ENCODE measurements around the gene DIDO1. TPM values are rescaled to one million over a fixed set of nuclear protein-coding genes. Genes with fewer than 3 reads are reported as not detected.

The DIDO1 gene
- total and polyA plus RNA-seq, 2 of the 13 experiments (the other 11 are each of a cell fraction or from before 2014, with no cell fraction given), result 75.0 to 75.1 TPM

DNA sequence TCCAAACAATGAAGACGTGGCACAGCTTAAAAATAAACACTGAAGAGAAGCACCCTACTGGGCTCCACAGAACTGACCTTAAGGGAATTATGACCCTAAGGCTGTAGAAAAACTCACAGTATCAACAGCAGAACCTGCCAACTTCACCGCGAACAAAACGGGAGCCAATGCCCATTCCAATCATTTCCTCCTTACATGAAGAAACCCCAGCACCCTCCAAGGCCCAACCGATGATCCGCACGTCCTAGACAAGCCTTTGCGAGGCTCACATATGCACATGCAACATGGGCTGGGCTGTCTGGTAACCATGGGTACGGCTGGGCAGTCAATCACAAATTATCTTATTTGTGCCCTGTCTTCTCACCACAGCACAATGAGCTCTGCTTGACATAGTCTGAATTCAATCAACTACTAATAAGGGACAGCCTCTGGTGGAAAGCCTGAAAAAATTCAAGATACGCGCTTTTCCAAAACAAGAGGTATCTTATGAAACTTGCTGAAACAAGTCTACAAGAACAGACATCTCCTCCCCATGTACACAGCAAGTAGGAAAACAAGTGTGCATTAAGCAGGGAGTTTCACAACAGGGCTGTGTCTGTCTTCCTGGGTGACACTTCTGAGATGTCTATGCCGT is 1.7 kb downstream of the DIDO1 start (continued):
- TF ChIP-seq, protein P1, sequence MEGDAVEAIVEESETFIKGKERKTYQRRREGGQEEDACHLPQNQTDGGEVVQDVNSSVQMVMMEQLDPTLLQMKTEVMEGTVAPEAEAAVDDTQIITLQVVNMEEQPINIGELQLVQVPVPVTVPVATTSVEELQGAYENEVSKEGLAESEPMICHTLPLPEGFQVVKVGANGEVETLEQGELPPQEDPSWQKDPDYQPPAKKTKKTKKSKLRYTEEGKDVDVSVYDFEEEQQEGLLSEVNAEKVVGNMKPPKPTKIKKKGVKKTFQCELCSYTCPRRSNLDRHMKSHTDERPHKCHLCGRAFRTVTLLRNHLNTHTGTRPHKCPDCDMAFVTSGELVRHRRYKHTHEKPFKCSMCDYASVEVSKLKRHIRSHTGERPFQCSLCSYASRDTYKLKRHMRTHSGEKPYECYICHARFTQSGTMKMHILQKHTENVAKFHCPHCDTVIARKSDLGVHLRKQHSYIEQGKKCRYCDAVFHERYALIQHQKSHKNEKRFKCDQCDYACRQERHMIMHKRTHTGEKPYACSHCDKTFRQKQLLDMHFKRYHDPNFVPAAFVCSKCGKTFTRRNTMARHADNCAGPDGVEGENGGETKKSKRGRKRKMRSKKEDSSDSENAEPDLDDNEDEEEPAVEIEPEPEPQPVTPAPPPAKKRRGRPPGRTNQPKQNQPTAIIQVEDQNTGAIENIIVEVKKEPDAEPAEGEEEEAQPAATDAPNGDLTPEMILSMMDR (CRISPR knock-in tag; IDR thresholded peaks at IDR 0.05), result no peak
- no peak; the same call in 1 of the 2 replicates for TF ChIP-seq ZSCAN29 (CRISPR knock-in tag; conservative IDR thresholded peaks at IDR 0.05)
- peak; percentile 24; the same call in 1 of the 2 replicates for TF ChIP-seq ELF3 (CRISPR knock-in tag; IDR thresholded peaks at IDR 0.05)
- TF ChIP-seq HNRNPLL (IDR thresholded peaks at IDR 0.05; ENCODE audit: low read depth, low read length, poor library complexity, severe bottlenecking), result no peak
- no peak for TF ChIP-seq ZFP36 (IDR thresholded peaks at IDR 0.05; ENCODE audit: borderline replicate concordance, low read depth, low read length, partially characterized antibody)
- TF ChIP-seq, protein P2, sequence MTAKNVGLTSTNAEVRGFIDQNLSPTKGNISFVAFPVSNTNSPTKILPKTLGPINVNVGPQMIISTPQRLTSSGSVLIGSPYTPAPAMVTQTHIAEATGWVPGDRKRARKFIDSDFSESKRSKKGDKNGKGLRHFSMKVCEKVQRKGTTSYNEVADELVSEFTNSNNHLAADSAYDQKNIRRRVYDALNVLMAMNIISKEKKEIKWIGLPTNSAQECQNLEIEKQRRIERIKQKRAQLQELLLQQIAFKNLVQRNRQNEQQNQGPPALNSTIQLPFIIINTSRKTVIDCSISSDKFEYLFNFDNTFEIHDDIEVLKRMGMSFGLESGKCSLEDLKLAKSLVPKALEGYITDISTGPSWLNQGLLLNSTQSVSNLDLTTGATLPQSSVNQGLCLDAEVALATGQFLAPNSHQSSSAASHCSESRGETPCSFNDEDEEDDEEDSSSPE (CRISPR knock-in tag; IDR thresholded peaks at IDR 0.05), result no peak
- TF ChIP-seq ETV5 (CRISPR knock-in tag; IDR thresholded peaks at IDR 0.05; ENCODE audit: borderline replicate concordance), result no peak
- peak; percentile 89 for TF ChIP-seq RBM22 (optimal IDR thresholded peaks at IDR 0.05; ENCODE audit: low read length)
- peak in 1 of 2 experiments; percentile 4; a peak in 1 of 4 replicates for TF ChIP-seq NR2F1 (CRISPR knock-in tag; IDR thresholded peaks at IDR 0.05)
- TF ChIP-seq, protein P3, sequence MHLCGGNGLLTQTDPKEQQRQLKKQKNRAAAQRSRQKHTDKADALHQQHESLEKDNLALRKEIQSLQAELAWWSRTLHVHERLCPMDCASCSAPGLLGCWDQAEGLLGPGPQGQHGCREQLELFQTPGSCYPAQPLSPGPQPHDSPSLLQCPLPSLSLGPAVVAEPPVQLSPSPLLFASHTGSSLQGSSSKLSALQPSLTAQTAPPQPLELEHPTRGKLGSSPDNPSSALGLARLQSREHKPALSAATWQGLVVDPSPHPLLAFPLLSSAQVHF (CRISPR knock-in tag; IDR thresholded peaks at IDR 0.05), result no peak
- no peak for TF ChIP-seq MED13 (CRISPR knock-in tag; IDR thresholded peaks at IDR 0.05)
- no peak for TF ChIP-seq SMAD1 (CRISPR knock-in tag; IDR thresholded peaks at IDR 0.05; ENCODE audit: borderline replicate concordance, low read depth)
- TF ChIP-seq ZNF562 (CRISPR knock-in tag; IDR thresholded peaks at IDR 0.05; ENCODE audit: borderline replicate concordance), result no peak
- TF ChIP-seq, protein P4, sequence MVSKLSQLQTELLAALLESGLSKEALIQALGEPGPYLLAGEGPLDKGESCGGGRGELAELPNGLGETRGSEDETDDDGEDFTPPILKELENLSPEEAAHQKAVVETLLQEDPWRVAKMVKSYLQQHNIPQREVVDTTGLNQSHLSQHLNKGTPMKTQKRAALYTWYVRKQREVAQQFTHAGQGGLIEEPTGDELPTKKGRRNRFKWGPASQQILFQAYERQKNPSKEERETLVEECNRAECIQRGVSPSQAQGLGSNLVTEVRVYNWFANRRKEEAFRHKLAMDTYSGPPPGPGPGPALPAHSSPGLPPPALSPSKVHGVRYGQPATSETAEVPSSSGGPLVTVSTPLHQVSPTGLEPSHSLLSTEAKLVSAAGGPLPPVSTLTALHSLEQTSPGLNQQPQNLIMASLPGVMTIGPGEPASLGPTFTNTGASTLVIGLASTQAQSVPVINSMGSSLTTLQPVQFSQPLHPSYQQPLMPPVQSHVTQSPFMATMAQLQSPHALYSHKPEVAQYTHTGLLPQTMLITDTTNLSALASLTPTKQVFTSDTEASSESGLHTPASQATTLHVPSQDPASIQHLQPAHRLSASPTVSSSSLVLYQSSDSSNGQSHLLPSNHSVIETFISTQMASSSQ (IDR thresholded peaks at IDR 0.05; ENCODE audit: low read depth), result no peak
- TF ChIP-seq, protein P4 (CRISPR knock-in tag; IDR thresholded peaks at IDR 0.05; ENCODE audit: borderline replicate concordance), result no peak
- no peak for TF ChIP-seq GFI1 (CRISPR knock-in tag; IDR thresholded peaks at IDR 0.05; ENCODE audit: borderline replicate concordance)
- TF ChIP-seq SETDB1 (CRISPR knock-in tag; IDR thresholded peaks at IDR 0.05; ENCODE audit: borderline replicate concordance), result no peak
- TF ChIP-seq RAD21 (CRISPR knock-in tag; IDR thresholded peaks at IDR 0.05), result 0 out of 2 replicates have a peak, but pooled peaks have one; percentile 6
- TF ChIP-seq RBM39 (IDR thresholded peaks at IDR 0.05; ENCODE audit: low read depth, low read length, poor library complexity, severe bottlenecking), result no peak
- no peak for TF ChIP-seq ZNF570 (CRISPR knock-in tag; IDR thresholded peaks at IDR 0.05; ENCODE audit: borderline replicate concordance)
- TF ChIP-seq CC2D1A (CRISPR knock-in tag; IDR thresholded peaks at IDR 0.05), result no peak
- TF ChIP-seq ZNF720 (CRISPR knock-in tag; IDR thresholded peaks at IDR 0.05), result no peak

All from HepG2 (cell line).